ENCODE results near the gene C1RL. TPM values are rescaled to one million over a fixed set of nuclear protein-coding genes. Genes with fewer than 3 reads are reported as not detected.

The C1RL gene
- total RNA-seq, 2 donors from 2014 or later: 126 to 134 TPM

- H3K27ac ChIP-seq: no peak overlapping the region
- peaks cover 18% of the 10 kb centered on the region for H3K36me3 ChIP-seq
- no peak for DNase-seq (ENCODE audit: low spot score)
- ATAC-seq (ENCODE audit: insufficient number of reproducible peaks, low FRiP score, low read depth): no peak
- no peaks in the 10 kb centered on the region for H3K27me3 ChIP-seq (replicated peaks; ENCODE audit: insufficient read depth)
- H3K4me3 ChIP-seq: no peak overlapping the region
- no peak for TF ChIP-seq CTCF (IDR thresholded peaks at IDR 0.05)
- H3K9me3 ChIP-seq: no peaks in the 10 kb centered on the region
- H3K4me1 ChIP-seq (ENCODE audit: control insufficient read depth in 1 of 2, low read depth in 2 of 2): peaks cover 17 to 36% of the 10 kb centered on the region in 2 donors
Measured at GRCh38 chr12:7093486-7093885, 15.5 kb downstream of the C1RL start.

GRCh38 chr12:7092986-7093460, 16.0 kb downstream of the C1RL start:
- TF ChIP-seq CTCF (IDR thresholded peaks at IDR 0.05): no peak
- Histone ChIP-seq H3K4me3 (peak overlapping the region; percentile 83), H3K4me1 (ENCODE audit: control insufficient read depth in 1 of 2, low read depth in 2 of 2) (peaks cover 17 to 36% of the 10 kb centered on the region in 2 donors), H3K9me3 (no peaks in the 10 kb centered on the region), H3K27ac (peak overlapping the region; percentile 84), H3K36me3 (peaks cover 21% of the 10 kb centered on the region), H3K27me3 (replicated peaks; ENCODE audit: insufficient read depth) (no peaks in the 10 kb centered on the region)
- DNase-seq (ENCODE audit: low spot score) (no peak), ATAC-seq (ENCODE audit: insufficient number of reproducible peaks, low FRiP score, low read depth) (no peak)

- ATAC-seq (ENCODE audit: insufficient number of reproducible peaks, low FRiP score, low read depth): peak; percentile 82
- H3K27me3 ChIP-seq (replicated peaks; ENCODE audit: insufficient read depth): no peaks in the 10 kb centered on the region
- peaks cover 17 to 36% of the 10 kb centered on the region in 2 donors for H3K4me1 ChIP-seq (ENCODE audit: control insufficient read depth in 1 of 2, low read depth in 2 of 2)
- H3K27ac ChIP-seq: peak within 1 kb of the TSS; percentile 84
- peak; percentile 89 for TF ChIP-seq CTCF (IDR thresholded peaks at IDR 0.05)
- H3K36me3 ChIP-seq: peaks cover 19% of the 10 kb centered on the region
- H3K4me3 ChIP-seq: peak within 1 kb of the TSS; percentile 83
- peak; percentile 78 for DNase-seq (ENCODE audit: low spot score)
- H3K9me3 ChIP-seq: no peaks in the 10 kb centered on the region
Measured at GRCh38 chr12:7092229-7092985, 16.6 kb downstream of the C1RL start, which contains the start of gene C1R. Gene C1R (minus strand): TSS chr12:7092445. CDS start chr12:7092388, 57 bp downstream.

GRCh38 chr12:7091660-7092228, 17.3 kb downstream of the C1RL start:
- no peaks in the 10 kb centered on the region for H3K9me3 ChIP-seq
- H3K27ac ChIP-seq: peak overlapping the region; percentile 84
- H3K4me1 ChIP-seq (ENCODE audit: control insufficient read depth in 1 of 2, low read depth in 2 of 2): peaks cover 17 to 36% of the 10 kb centered on the region in 2 donors
- DNase-seq (ENCODE audit: low spot score) (no peak), ATAC-seq (ENCODE audit: insufficient number of reproducible peaks, low FRiP score, low read depth) (no peak)
- peaks cover 20% of the 10 kb centered on the region for H3K36me3 ChIP-seq
- TF ChIP-seq CTCF (IDR thresholded peaks at IDR 0.05): no peak
- no peaks in the 10 kb centered on the region for H3K27me3 ChIP-seq (replicated peaks; ENCODE audit: insufficient read depth)
- peak overlapping the region; percentile 83 for H3K4me3 ChIP-seq

GRCh38 chr12:7091171-7091570, 17.8 kb downstream of the C1RL start:
- ATAC-seq (ENCODE audit: insufficient number of reproducible peaks, low FRiP score, low read depth): no peak
- H3K9me3 ChIP-seq: no peaks in the 10 kb centered on the region
- H3K4me3 ChIP-seq: peak overlapping the region; percentile 83
- H3K27me3 ChIP-seq (replicated peaks; ENCODE audit: insufficient read depth): no peaks in the 10 kb centered on the region
- H3K36me3 ChIP-seq: peaks cover 24% of the 10 kb centered on the region
- peaks cover 17 to 36% of the 10 kb centered on the region in 2 donors for H3K4me1 ChIP-seq (ENCODE audit: control insufficient read depth in 1 of 2, low read depth in 2 of 2)
- H3K27ac ChIP-seq: peak overlapping the region; percentile 84
- no peak for TF ChIP-seq CTCF (IDR thresholded peaks at IDR 0.05)
- DNase-seq (ENCODE audit: low spot score): no peak
